HepG2 (cell line): ENCODE results near the gene SLC16A5. TPM values are rescaled to one million over a fixed set of nuclear protein-coding genes. Genes with fewer than 3 reads are reported as not detected.

Experiments
- CAMTA2 ChIP-seq: sonication (generic); formaldehyde crosslinking; IDR thresholded peaks from 2 replicates; pipeline ENCODE4 v1.4.0; 2020; ENCODE audit warnings: mild to moderate bottlenecking, missing genetic modification reagents, borderline replicate concordance
- CREM ChIP-seq, 2 experiments: sonication (generic) in 1 of 2; formaldehyde crosslinking in 1 of 2; IDR thresholded peaks; 2 replicates each; pipeline versions ENCODE4 v1.4.0 to v1.6.1; 2016 to 2020; ENCODE audit warnings: antibody characterized with exemption in 1 of 2, mild to moderate bottlenecking in 1 of 2, missing genetic modification reagents in 1 of 2
- ELF3 ChIP-seq: IDR thresholded peaks from 2 replicates; pipeline ENCODE4 v1.6.1; 2016; ENCODE audit warnings: missing genetic modification reagents, missing compliant biosample characterization
- FOXK2 ChIP-seq: fragments of 450-650 bp; IDR thresholded peaks from 2 replicates; pipeline ENCODE4 v1.6.1; 2016
- PBX3 ChIP-seq: sonication (generic); formaldehyde crosslinking; IDR thresholded peaks from 2 replicates; pipeline ENCODE4 v1.8.1; 2023; ENCODE audit warnings: missing genetic modification reagents, inconsistent platforms, borderline replicate concordance
- PLSCR1 ChIP-seq: sonication (generic); formaldehyde crosslinking; IDR thresholded peaks from 2 replicates; pipeline ENCODE4 v1.5.0; 2020; ENCODE audit warnings: missing genetic modification reagents, mild to moderate bottlenecking, borderline replicate concordance
- SOX5 ChIP-seq: IDR thresholded peaks from 2 replicates; pipeline ENCODE4 v1.6.1; 2016; ENCODE audit warnings: borderline replicate concordance
- TEAD3 ChIP-seq: optimal IDR thresholded peaks from 2 replicates; pipeline ENCODE3; 2016; ENCODE audit warnings: borderline replicate concordance
- ZKSCAN1 ChIP-seq: fragments of 150-350 bp; IDR thresholded peaks from 2 replicates; pipeline ENCODE4 v1.6.1; 2014; ENCODE audit warnings: low read length
- ZNF160 ChIP-seq: sonication (generic); formaldehyde crosslinking; IDR thresholded peaks from 2 replicates; pipeline ENCODE4 v1.8.0; 2022; ENCODE audit warnings: mild to moderate bottlenecking, inconsistent platforms, missing genetic modification reagents
- ZNF224 ChIP-seq: sonication (generic); formaldehyde crosslinking; IDR thresholded peaks from 2 replicates; pipeline ENCODE4 v1.5.0; 2020; ENCODE audit warnings: mild to moderate bottlenecking, missing genetic modification reagents
- ZNF282 ChIP-seq: fragments of 450-650 bp; IDR thresholded peaks from 2 replicates; pipeline ENCODE4 v1.6.1; 2018; ENCODE audit not compliant: partially characterized antibody
- ZNF44 ChIP-seq: sonication (generic); formaldehyde crosslinking; IDR thresholded peaks from 2 replicates; pipeline ENCODE4 v1.5.1; 2020; ENCODE audit warnings: mild to moderate bottlenecking, missing genetic modification reagents
- ZNF460 ChIP-seq: sonication (generic); formaldehyde crosslinking; IDR thresholded peaks from 2 replicates; pipeline ENCODE4 v1.5.1; 2020; ENCODE audit warnings: missing genetic modification reagents, mild to moderate bottlenecking, borderline replicate concordance
- ZNF503 ChIP-seq: sonication (generic); formaldehyde crosslinking; IDR thresholded peaks from 2 replicates; pipeline ENCODE4 v1.4.0; 2020; ENCODE audit warnings: missing genetic modification reagents
- ZNF597 ChIP-seq: sonication (generic); formaldehyde crosslinking; IDR thresholded peaks from 2 replicates; pipeline ENCODE4 v1.5.0; 2020; ENCODE audit warnings: missing genetic modification reagents
- ZNF674 ChIP-seq: sonication (generic); formaldehyde crosslinking; IDR thresholded peaks from 2 replicates; pipeline ENCODE4 v1.5.0; 2020; ENCODE audit warnings: low read depth, mild to moderate bottlenecking, missing genetic modification reagents
- ZNF770 ChIP-seq: sonication (generic); formaldehyde crosslinking; IDR thresholded peaks from 2 replicates; pipeline ENCODE4 v1.5.0; 2020; ENCODE audit warnings: mild to moderate bottlenecking, missing genetic modification reagents
- ZNF772 ChIP-seq: sonication (generic); formaldehyde crosslinking; IDR thresholded peaks from 2 replicates; pipeline ENCODE4 v1.5.0; 2020; ENCODE audit warnings: mild to moderate bottlenecking, missing genetic modification reagents
- polyA plus RNA-seq, 8 experiments: library from polyadenylated mRNA; depleted of rRNA in 3 of 8; stranded (reverse) in 7 of 8; unstranded in 1 of 8; fragments of >200 nt; fragmentation: Illumina TruSeq in 4 of 8; extraction: Trizol in 4 of 8; gene quantifications; 2 replicates each; pipeline versions ENCODE4 v1.2.1 to v1.2.3, GENCODE V29; 2011 to 2016; ENCODE audit warnings: low read depth in 4 of 8, missing spikeins in 1 of 8, mixed read lengths in 1 of 8; ENCODE audit not compliant: insufficient read depth in 1 of 8
- total RNA-seq, 5 experiments: library from RNA; depleted of rRNA; stranded (reverse); fragments of >200 nt; fragmentation: Illumina TruSeq; extraction: Trizol; gene quantifications; 2 replicates each; pipeline ENCODE4 v1.2.3, GENCODE V29; 2016; ENCODE audit warnings: low read depth in 1 of 5

SLC16A5 gene
- total and polyA plus RNA-seq, 2 of the 13 experiments (the other 11 are each of a cell fraction or from before 2014, with no cell fraction given): 0.69 to 5.6 TPM

GRCh38 chr17:75046407-75047289 is 41.1 kb upstream of the SLC16A5 start, which contains the start of the genes ATP5PD and KCTD2 (continued):
- no peak for TF ChIP-seq PLSCR1 (CRISPR knock-in tag)
- TF ChIP-seq ZNF224 (CRISPR knock-in tag): peak; percentile 90; the same call in 1 of the 2 replicates
- peak; percentile 40; the same call in 1 of the 2 replicates for TF ChIP-seq SOX5 (CRISPR knock-in tag)
- TF ChIP-seq FOXK2: peak; percentile 72
- peak; percentile 63; the same call in 1 of the 2 replicates for TF ChIP-seq ELF3
- no peak for TF ChIP-seq ZNF460 (CRISPR knock-in tag)
- no peak; the same call in none of the 2 replicates for TF ChIP-seq ZNF772 (CRISPR knock-in tag)
- no peak for TF ChIP-seq ZNF597 (CRISPR knock-in tag)
- TF ChIP-seq ZNF44 (CRISPR knock-in tag): peak; percentile 92; the same call in 1 of the 2 replicates
- TF ChIP-seq ZNF674 (CRISPR knock-in tag): peak; percentile 88; the same call in 1 of the 2 replicates
- no peak; the same call in none of the 2 replicates for TF ChIP-seq ZNF160 (CRISPR knock-in tag)
- peak; percentile 35; the same call in 1 of the 2 replicates for TF ChIP-seq CAMTA2 (CRISPR knock-in tag)
- no peak; the same call in 1 of the 2 replicates for TF ChIP-seq ZKSCAN1
- no peak for TF ChIP-seq ZNF282
- no peak for TF ChIP-seq ZNF770 (CRISPR knock-in tag)
- TF ChIP-seq TEAD3: peak; percentile 62
- 0 out of 2 replicates have a peak, but pooled peaks have one; percentile 39 for TF ChIP-seq ZNF503
- peak; percentile 71; the same call in 1 of the 2 replicates for TF ChIP-seq CREM (IDR thresholded peaks at IDR 0.05)
- no peak for TF ChIP-seq CREM (CRISPR knock-in tag; IDR thresholded peaks at IDR 0.05)
- TF ChIP-seq PBX3 (CRISPR knock-in tag): no peak
